AG09309 (cell line): ENCODE measurements around the gene COPS2.
"Not testable (repeated sequence)": the region's sequence is repeated elsewhere in the genome, so short reads cannot be mapped to it uniquely, and the experiment has no call there.

Source experiments
- DNase-seq: peaks from one replicate; pipeline ENCODE4 v3.0.0-alpha.2; 2010; ENCODE audit warnings: low read depth
- H3K4me3 ChIP-seq: 2 replicates; pipeline ENCODE4 v1.5.1; 2011; ENCODE audit warnings: mild to moderate bottlenecking, low read depth, low read length, moderate library complexity; ENCODE audit not compliant: control insufficient read depth
- CTCF ChIP-seq: IDR thresholded peaks from 2 replicates; pipeline ENCODE4 v1.5.1; 2011; ENCODE audit warnings: mild to moderate bottlenecking, low read depth, low read length, inconsistent platforms; ENCODE audit not compliant: insufficient read depth, control insufficient read depth; ENCODE audit errors: missing control alignments

The COPS2 gene

DNA sequence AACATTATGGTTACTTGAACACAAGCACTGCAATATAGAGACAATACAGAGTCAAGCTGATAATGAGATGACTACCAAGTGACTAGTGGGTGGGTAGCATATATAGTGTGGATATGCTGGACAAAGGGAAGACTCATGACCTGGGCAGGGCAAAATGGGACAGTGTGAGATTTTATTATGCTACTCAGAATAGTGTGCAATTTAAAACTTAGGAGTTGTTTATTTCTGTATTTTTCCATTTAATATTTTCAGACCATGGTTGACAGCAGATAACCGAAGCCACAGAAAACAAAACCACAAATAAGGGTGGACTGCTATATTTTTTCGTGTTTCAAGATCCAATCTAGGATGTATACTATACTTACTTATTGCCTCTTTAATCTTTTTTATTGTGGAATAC is 34.2 kb upstream of the COPS2 start:
- no peak for DNase-seq
- no peak for TF ChIP-seq CTCF

GRCh38 chr15:49188933-49189332 is 33.5 kb upstream of the COPS2 start:
- DNase-seq, result no peak
- H3K4me3 ChIP-seq, result no peak overlapping the region
- TF ChIP-seq CTCF, result no peak

More for the DNA sequence above, 34.2 kb upstream of the COPS2 start:
- H3K4me3 ChIP-seq, result no peak overlapping the region

DNA sequence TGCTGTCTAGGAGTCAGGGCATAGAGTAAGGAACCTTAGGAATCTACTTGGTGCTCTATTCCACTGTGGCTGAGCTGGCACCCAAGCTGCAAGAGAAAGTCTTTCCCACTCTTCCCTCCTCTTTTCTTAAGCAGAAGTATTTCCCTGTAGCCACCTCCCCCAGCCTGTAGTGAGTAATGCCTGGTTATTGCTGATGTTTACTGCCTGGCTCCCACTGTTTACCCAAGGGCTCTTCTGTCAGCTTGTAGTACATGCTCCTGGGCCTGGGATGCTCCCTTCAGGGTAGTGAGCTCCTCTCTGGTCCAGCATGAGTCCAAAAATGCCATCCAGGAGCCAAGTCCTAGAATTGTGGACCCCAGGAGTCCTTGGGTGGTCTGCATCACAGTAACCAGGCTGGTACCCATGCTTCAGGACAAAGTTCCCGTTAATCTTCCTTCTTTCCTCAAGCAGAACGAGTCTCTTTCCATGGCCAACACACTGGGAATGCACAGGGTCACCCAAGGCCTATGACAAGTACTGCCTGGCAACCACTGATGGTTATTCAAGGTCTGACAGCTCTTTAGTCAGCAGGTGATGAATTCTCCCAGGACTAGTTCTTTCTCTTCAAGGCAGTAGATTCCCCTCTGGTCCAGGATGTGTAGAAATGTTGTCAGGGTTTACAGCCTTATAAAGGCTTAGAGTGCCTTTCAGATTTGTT is 32.3 kb upstream of the COPS2 start:
- no peak for DNase-seq
- no peak overlapping the region for H3K4me3 ChIP-seq

GRCh38 chr15:49185473-49185872 is 30.1 kb upstream of the COPS2 start:
- H3K4me3 ChIP-seq, result no peak overlapping the region
- no peak for DNase-seq
- no peak for TF ChIP-seq CTCF

More for the DNA sequence above, 32.3 kb upstream of the COPS2 start:
- no peak for TF ChIP-seq CTCF

DNA sequence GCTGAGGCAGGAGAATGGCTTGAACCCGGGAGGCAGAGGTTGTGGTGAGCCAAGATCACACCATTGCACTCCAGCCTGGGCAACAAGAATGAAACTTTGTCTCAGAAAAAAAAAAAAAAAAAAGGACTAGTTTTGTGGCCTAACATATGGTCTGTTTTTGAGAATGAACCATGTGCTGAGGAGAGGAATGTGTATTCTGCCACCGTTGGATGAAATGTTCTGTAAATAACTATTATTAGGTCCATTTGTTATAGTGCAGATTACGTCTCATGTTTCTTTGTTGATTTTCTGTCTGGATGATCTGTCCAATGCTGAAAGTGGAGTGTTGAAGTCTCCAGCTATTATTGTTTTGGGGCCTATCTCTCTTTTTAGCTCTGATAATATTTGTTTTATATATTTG is 28.3 kb upstream of the COPS2 start:
- not testable (repeated sequence) for DNase-seq, H3K4me3 ChIP-seq

DNA sequence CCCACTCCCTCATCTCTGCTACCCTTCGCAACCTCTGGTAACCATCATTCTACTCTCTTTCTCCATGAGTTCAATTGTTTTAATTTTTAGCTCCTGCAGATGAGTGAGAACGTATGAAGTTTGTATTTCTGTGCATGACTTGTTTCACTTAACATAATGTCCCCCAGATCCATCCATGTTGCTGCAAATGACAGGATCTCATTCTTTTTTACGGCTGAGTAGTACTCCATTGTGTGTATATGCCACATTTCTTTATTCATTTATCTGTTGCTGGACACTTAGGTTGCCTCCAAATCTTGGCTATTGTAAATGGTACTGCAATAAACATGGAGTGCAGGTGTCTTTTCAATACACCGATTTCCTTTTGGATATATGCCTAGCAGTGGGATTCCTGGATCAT is 26.7 kb upstream of the COPS2 start:
- no peak for TF ChIP-seq CTCF
- H3K4me3 ChIP-seq, result no peak overlapping the region
- no peak for DNase-seq

DNA sequence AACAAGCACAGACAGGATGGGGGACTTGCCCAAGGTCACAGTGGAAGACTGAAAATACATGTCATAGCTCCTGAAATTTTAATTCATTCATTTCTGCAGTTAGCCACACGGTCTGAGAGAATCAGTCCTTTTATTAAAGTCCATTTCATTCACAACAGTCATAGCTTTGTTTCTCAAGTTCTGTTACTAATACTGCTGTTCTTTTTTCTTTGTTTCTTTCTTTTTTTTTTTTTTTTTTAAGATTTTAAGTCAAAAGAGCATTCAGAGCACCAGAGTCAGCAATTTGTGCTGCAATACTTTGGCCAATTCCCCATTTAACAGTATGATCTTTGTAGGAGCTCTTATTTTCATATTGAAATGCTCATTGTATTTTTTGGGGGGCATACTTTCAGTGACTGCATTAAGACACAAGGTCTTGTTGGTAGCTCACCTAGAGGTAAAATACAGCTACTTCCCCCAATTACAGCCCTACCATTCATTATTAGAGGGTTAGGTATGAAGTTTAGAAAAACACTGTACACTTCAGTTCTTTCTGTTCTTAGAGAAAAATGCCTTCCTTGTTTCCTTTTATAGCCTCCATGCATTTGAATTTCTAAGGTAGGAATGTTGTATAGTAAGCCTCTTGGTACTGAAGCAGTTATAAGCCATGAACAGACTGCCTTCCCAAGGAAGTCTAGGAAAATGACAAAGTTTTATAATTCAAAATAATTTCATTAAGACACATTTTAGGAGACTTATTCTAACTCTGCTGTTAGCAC is 24.2 kb upstream of the COPS2 start:
- DNase-seq, result no peak
- TF ChIP-seq CTCF, result no peak
- H3K4me3 ChIP-seq, result no peak overlapping the region
